Loucy (cell line): Measurements from ENCODE around the gene ZNF730.

Source experiments
- H2AFZ ChIP-seq: fragments of 200-600 bp; sonication (generic); 2 replicates; pipeline ENCODE4 v1.6.0; 2016; ENCODE audit warnings: antibody characterized with exemption, mild to moderate bottlenecking, low read length, moderate library complexity
- H3F3A ChIP-seq: fragments of 200-600 bp; 2 replicates; pipeline ENCODE4 v1.6.0; 2016; ENCODE audit warnings: antibody characterized with exemption, low read depth, mild to moderate bottlenecking
- H3K27me3 ChIP-seq: fragments of 200-600 bp; sonication (generic); 2 replicates; pipeline ENCODE4 v1.6.1; 2014; ENCODE audit warnings: low read length, mild to moderate bottlenecking; ENCODE audit not compliant: insufficient read depth, poor library complexity, severe bottlenecking
- H3K36me3 ChIP-seq: fragments of 200-600 bp; sonication (generic); 2 replicates; pipeline ENCODE4 v1.6.1; 2016; ENCODE audit warnings: low read length; ENCODE audit not compliant: insufficient read depth
- H3K4me1 ChIP-seq: fragments of 200-600 bp; sonication (generic); 2 replicates; pipeline ENCODE4 v1.5.1; 2014; ENCODE audit warnings: low read length, mild to moderate bottlenecking; ENCODE audit not compliant: insufficient read depth, poor library complexity, severe bottlenecking
- H3K4me2 ChIP-seq: fragments of 200-600 bp; sonication (generic); 2 replicates; pipeline ENCODE4 v1.6.0; 2014; ENCODE audit warnings: antibody characterized with exemption, low read length, low read depth, mild to moderate bottlenecking; ENCODE audit not compliant: poor library complexity, severe bottlenecking
- H3K4me3 ChIP-seq: fragments of 200-600 bp; sonication (generic); 2 replicates; pipeline ENCODE4 v1.5.1; 2014; ENCODE audit warnings: low read length, mild to moderate bottlenecking, mixed read lengths; ENCODE audit not compliant: poor library complexity, severe bottlenecking
- H3K79me2 ChIP-seq: fragments of 200-600 bp; sonication (generic); 2 replicates; pipeline ENCODE4 v1.6.1; 2014; ENCODE audit warnings: low read length; ENCODE audit not compliant: insufficient read depth
- H3K9ac ChIP-seq: fragments of 200-600 bp; sonication (generic); 2 replicates; pipeline ENCODE4 v1.6.0; 2014; ENCODE audit warnings: mild to moderate bottlenecking, low read depth, low read length, moderate library complexity; ENCODE audit not compliant: poor library complexity, severe bottlenecking
- H3K9me2 ChIP-seq: fragments of 200-600 bp; sonication (generic); replicated peaks from 2 replicates; pipeline ENCODE4 v1.6.1; 2016; ENCODE audit warnings: low read depth, low read length, mixed read lengths
- H3K9me3 ChIP-seq: fragments of 200-600 bp; sonication (generic); 2 replicates; pipeline ENCODE4 v1.6.1; 2014; ENCODE audit warnings: mild to moderate bottlenecking, antibody characterized with exemption, low read length, low read depth; ENCODE audit not compliant: insufficient read depth
- H4K20me1 ChIP-seq: fragments of 200-600 bp; sonication (generic); 2 replicates; pipeline ENCODE4 v1.6.0; 2014; ENCODE audit warnings: antibody characterized with exemption, low read length, mild to moderate bottlenecking; ENCODE audit not compliant: insufficient read depth, poor library complexity, severe bottlenecking
- EZH2phosphoT487 ChIP-seq: fragments of 200-600 bp; IDR thresholded peaks from 2 replicates; pipeline ENCODE4 v1.6.1; 2018; ENCODE audit warnings: antibody characterized with exemption, mild to moderate bottlenecking, moderate library complexity, borderline replicate concordance
- TF ChIP-seq, protein P1 (sequence below): fragments of 200-600 bp; sonication (generic); conservative IDR thresholded peaks from 2 replicates; pipeline ENCODE4 v1.5.1; 2014; ENCODE audit warnings: mild to moderate bottlenecking, antibody characterized with exemption, low read length

ZNF730 gene

DNA sequence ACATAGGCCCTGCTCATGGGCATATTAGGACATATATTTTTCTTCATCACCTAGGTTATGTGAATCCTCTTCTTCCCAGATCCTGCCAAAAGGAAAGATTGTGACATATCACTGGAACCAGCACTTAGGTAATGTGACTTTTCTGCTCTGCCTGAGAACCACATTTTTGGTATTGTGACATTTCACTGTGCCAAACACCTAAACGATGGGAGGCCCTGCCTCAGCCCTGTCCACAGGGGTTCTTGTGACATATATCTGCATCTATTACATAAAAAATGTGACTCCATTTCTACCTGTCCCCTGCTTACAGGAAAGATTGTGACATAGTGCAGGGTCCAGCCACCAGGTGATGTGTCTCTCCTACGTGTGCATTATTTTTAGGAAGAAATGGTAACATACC, 18.5 kb upstream of the ZNF730 start:
- no peak overlapping the region for H3K4me3 ChIP-seq
- no peaks in the 10 kb centered on the region; the same call in 1 of the 2 replicates for H3K36me3 ChIP-seq
- no peaks in the 10 kb centered on the region for H3K9me2 ChIP-seq
- no peaks in the 10 kb centered on the region for H3F3A ChIP-seq
- H3K27me3 ChIP-seq: no peaks in the 10 kb centered on the region
- no peaks in the 10 kb centered on the region for H3K79me2 ChIP-seq
- no peak overlapping the region for H3K9ac ChIP-seq
- H2AFZ ChIP-seq: no peak overlapping the region
- H3K4me1 ChIP-seq: no peaks in the 10 kb centered on the region
- peaks cover 6% of the 10 kb centered on the region; the same call in 1 of the 2 replicates for H3K9me3 ChIP-seq
- no peak for TF ChIP-seq EZH2phosphoT487
- TF ChIP-seq, protein P1, sequence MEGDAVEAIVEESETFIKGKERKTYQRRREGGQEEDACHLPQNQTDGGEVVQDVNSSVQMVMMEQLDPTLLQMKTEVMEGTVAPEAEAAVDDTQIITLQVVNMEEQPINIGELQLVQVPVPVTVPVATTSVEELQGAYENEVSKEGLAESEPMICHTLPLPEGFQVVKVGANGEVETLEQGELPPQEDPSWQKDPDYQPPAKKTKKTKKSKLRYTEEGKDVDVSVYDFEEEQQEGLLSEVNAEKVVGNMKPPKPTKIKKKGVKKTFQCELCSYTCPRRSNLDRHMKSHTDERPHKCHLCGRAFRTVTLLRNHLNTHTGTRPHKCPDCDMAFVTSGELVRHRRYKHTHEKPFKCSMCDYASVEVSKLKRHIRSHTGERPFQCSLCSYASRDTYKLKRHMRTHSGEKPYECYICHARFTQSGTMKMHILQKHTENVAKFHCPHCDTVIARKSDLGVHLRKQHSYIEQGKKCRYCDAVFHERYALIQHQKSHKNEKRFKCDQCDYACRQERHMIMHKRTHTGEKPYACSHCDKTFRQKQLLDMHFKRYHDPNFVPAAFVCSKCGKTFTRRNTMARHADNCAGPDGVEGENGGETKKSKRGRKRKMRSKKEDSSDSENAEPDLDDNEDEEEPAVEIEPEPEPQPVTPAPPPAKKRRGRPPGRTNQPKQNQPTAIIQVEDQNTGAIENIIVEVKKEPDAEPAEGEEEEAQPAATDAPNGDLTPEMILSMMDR: no peak
- no peak overlapping the region for H3K4me2 ChIP-seq
- H4K20me1 ChIP-seq: no peaks in the 10 kb centered on the region

DNA sequence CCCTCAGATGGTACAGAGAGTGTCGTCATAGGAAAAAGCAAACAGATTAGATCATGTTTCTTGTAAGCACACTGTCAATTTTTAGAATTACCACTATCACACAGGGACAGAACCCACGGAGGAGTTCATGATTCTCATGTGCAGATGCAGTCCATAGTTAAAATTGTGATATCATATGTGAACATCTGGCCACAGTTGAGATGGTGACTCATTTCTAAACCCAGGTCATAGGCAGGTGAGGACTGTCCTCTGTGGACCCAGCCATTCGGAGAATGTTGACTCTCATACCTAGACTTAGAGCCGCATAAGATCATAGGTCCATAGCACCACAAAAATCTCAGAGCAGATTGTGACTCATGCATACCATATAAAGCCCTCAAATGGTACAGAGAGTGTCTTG, 17.8 kb upstream of the ZNF730 start:
- no peaks in the 10 kb centered on the region for H4K20me1 ChIP-seq
- no peak overlapping the region for H2AFZ ChIP-seq
- no peaks in the 10 kb centered on the region for H3K4me1 ChIP-seq
- no peaks in the 10 kb centered on the region for H3F3A ChIP-seq
- H3K27me3 ChIP-seq: no peaks in the 10 kb centered on the region
- no peaks in the 10 kb centered on the region for H3K79me2 ChIP-seq
- H3K36me3 ChIP-seq: no peaks in the 10 kb centered on the region; the same call in 1 of the 2 replicates
- no peak for TF ChIP-seq EZH2phosphoT487
- TF ChIP-seq, protein P1: no peak
- no peak overlapping the region for H3K4me3 ChIP-seq
- H3K9me2 ChIP-seq: no peaks in the 10 kb centered on the region
- H3K9me3 ChIP-seq: peaks cover 6% of the 10 kb centered on the region; the same call in 1 of the 2 replicates
- H3K4me2 ChIP-seq: no peak overlapping the region
- H3K9ac ChIP-seq: no peak overlapping the region

DNA sequence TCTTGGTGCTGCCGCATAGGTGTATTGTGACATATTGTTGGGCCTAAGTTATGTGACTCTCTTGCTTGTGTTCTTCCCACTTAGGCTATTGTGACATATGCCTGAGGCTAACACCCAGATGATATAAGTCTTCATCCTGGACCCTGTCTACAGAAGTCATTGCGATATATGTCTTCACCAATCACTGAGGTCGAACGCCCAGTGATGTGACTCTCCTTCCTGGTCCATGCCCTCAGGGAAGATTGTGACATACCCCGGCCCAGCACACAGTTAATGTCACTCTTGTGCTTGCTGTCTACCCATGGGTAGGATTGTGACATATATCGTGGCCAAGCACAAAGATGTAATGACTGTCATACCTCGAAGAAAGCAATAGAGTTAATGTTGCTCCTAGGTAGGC, 16.9 kb upstream of the ZNF730 start:
- H3K4me1 ChIP-seq: no peaks in the 10 kb centered on the region
- H3K9me2 ChIP-seq: no peaks in the 10 kb centered on the region
- no peaks in the 10 kb centered on the region for H4K20me1 ChIP-seq
- no peak overlapping the region for H3K9ac ChIP-seq
- H3K36me3 ChIP-seq: no peaks in the 10 kb centered on the region; the same call in 1 of the 2 replicates
- H3K9me3 ChIP-seq: peaks cover 6% of the 10 kb centered on the region; the same call in 1 of the 2 replicates
- H3F3A ChIP-seq: no peaks in the 10 kb centered on the region
- TF ChIP-seq EZH2phosphoT487: no peak
- TF ChIP-seq, protein P1: no peak
- no peak overlapping the region for H3K4me2 ChIP-seq
- no peaks in the 10 kb centered on the region for H3K27me3 ChIP-seq
- H2AFZ ChIP-seq: no peak overlapping the region
- H3K79me2 ChIP-seq: no peaks in the 10 kb centered on the region
- H3K4me3 ChIP-seq: no peak overlapping the region
